Measurements from ENCODE around the gene ANKS1B. TPM values are rescaled to one million over a fixed set of nuclear protein-coding genes. Genes with fewer than 3 reads are reported as not detected.

The ANKS1B gene
- 8.7 TPM for total RNA-seq

DNA sequence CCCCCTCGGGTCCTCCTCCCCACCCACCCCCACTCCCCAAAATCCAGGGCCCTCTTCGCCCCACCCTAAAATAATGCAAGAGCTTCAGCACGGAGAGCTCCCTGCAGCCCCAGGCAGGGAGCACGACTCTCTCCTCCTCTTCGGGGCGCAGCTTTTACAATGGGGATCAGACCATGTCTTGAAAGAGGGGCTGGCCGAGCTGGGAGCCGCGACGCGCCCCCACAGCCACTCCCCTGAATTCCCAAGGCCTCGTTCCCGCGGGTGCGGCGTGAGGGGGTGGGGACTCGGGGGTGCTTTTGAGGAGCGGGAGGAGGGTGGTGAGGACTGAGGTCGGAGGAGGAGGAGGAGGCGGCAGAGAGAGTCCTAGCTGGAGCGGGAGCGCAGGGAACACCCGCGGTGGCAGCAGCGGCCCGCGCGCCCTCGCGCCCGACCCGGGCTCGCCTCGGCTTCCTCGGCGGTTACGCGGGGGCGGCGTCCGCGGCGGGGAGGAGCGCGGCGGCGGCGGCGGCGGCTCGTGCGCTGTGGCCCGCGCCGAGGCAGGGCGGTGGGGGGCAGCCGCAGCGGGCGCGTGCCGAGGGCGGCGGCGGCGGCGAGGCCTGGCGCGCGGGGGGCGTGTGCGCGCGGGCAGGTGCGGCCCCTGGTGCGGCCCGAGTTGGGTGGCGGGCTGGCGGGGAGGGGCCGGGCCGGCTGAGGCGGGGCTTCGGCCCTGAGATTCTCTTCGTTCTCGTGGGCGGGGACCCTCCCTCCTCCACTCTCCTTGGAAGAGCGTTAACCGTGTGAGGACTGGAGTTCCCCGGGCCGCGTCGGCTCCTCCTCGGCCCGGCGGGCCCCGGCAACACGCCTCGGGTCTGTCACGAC, at the start of gene ANKS1B:
Gene ANKS1B (minus strand): TSS at position 666 of the 858 bp plus-strand sequence. CDS start 699 bp downstream, outside the sequence.

DNA sequence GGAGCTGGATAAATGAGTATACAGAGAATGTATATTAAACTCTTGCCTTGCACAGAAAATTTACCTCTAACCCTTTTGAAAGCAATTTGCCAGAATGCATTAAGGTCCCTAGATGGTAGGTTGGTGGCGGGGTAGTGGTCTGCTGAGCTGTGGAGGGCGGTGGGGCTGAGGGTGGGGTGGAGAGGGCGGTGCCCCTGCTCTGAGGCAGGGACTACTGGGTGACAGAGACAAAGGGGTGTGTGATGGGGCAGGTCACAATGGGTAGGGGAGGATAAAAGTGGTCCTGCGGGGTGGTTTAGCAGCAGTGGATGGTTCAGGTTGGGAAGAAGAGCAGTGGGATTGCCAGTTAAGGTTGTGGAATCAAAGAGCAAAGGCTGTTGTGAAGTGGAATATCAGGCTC, 337.3 kb downstream of the ANKS1B start, which contains the start of gene GARIN6:
Gene GARIN6 (plus strand): TSS at position 301 of the 400 bp plus-strand sequence. CDS start 422 bp downstream, outside the sequence.

Small RNA genes lying within 50 kb of the gene (small RNA-seq; reads per million reads assigned to genes)
- not detected for gene RNA5SP366 (ENCODE audit: low replicate concordance)

Other genes with a start within 250 kb of the ANKS1B start
- 36.8 TPM for gene BLTP3B, start 157.9 kb upstream of the ANKS1B start, total RNA-seq
- 23.8 TPM for gene ACTR6, start 215.9 kb upstream of the ANKS1B start, total RNA-seq